WTC11 (cell line): ENCODE measurements around the gene B4GALT2. TPM values are rescaled to one million over a fixed set of nuclear protein-coding genes. Genes with fewer than 3 reads are reported as not detected.

Experiments
- total RNA-seq: library from RNA; stranded (reverse); gene quantifications from 3 replicates; pipeline ENCODE4 v1.2.3, GENCODE V29; 2021
- TF ChIP-seq, protein P1 (sequence below): sonication (generic); formaldehyde crosslinking; IDR thresholded peaks from 2 replicates; pipeline ENCODE4 v1.8.0; 2023; ENCODE audit warnings: missing genetic modification reagents, mild to moderate bottlenecking, borderline replicate concordance

B4GALT2 gene
- total RNA-seq, 1 experiment from 2014 or later, result 66.7 TPM

DNA sequence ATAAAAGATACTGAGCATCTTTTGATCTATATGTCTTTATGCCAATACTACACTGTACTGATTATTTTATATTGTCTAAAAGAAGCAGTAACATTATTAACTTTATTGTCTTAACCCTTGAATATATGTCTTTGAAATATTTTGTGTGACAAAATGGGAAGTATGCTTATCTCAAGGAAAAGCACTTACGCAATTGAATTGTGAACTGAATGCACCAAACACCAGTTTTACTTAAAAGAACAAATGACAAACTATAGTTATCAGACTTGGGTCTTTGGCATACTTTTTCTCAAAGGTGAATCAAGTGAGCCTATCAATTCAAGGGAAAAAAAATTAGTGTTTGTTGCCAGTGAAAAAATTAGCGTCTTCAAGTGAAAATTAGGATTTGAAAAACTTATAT lies 61.4 kb downstream of the B4GALT2 start (continued):
- TF ChIP-seq, protein P1, sequence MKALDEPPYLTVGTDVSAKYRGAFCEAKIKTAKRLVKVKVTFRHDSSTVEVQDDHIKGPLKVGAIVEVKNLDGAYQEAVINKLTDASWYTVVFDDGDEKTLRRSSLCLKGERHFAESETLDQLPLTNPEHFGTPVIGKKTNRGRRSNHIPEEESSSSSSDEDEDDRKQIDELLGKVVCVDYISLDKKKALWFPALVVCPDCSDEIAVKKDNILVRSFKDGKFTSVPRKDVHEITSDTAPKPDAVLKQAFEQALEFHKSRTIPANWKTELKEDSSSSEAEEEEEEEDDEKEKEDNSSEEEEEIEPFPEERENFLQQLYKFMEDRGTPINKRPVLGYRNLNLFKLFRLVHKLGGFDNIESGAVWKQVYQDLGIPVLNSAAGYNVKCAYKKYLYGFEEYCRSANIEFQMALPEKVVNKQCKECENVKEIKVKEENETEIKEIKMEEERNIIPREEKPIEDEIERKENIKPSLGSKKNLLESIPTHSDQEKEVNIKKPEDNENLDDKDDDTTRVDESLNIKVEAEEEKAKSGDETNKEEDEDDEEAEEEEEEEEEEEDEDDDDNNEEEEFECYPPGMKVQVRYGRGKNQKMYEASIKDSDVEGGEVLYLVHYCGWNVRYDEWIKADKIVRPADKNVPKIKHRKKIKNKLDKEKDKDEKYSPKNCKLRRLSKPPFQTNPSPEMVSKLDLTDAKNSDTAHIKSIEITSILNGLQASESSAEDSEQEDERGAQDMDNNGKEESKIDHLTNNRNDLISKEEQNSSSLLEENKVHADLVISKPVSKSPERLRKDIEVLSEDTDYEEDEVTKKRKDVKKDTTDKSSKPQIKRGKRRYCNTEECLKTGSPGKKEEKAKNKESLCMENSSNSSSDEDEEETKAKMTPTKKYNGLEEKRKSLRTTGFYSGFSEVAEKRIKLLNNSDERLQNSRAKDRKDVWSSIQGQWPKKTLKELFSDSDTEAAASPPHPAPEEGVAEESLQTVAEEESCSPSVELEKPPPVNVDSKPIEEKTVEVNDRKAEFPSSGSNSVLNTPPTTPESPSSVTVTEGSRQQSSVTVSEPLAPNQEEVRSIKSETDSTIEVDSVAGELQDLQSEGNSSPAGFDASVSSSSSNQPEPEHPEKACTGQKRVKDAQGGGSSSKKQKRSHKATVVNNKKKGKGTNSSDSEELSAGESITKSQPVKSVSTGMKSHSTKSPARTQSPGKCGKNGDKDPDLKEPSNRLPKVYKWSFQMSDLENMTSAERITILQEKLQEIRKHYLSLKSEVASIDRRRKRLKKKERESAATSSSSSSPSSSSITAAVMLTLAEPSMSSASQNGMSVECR (CRISPR knock-in tag), result no peak

Other genes starting within 250 kb of the B4GALT2 start
- 23.5 to 28.5 TPM (median 23.6 TPM) in 3 replicates for gene ARTN, start 45.4 kb upstream of the B4GALT2 start, total RNA-seq
- 17.8 to 24.2 TPM (median 19.1 TPM) in 3 replicates for gene IPO13, start 32.3 kb upstream of the B4GALT2 start, total RNA-seq
- gene DPH2, start 9.2 kb upstream of the B4GALT2 start, total RNA-seq, result 47.6 to 57.5 TPM (median 51.5 TPM) in 3 replicates
- gene ATP6V0B, start 4.2 kb upstream of the B4GALT2 start, total RNA-seq, result 108 to 115 TPM (median 110 TPM) in 3 replicates
- 12.1 to 20.1 TPM (median 19.2 TPM) in 3 replicates for gene CCDC24, start 12.4 kb downstream of the B4GALT2 start, total RNA-seq
- 10.2 to 14.4 TPM (median 12.5 TPM) in 3 replicates for gene SLC6A9, start 52.3 kb downstream of the B4GALT2 start, total RNA-seq
- not detected in 3 replicates for gene KLF17, start 139.6 kb downstream of the B4GALT2 start, total RNA-seq
- 0.05 to 0.09 TPM (median 0.09 TPM) in 3 replicates for gene KLF18, start 162.4 kb downstream of the B4GALT2 start, total RNA-seq
- 40.9 to 44.4 TPM (median 42.3 TPM) in 3 replicates for gene DMAP1, start 234.3 kb downstream of the B4GALT2 start, total RNA-seq